NCI-H2196 (cell line): ENCODE results near the gene ARHGAP30.
"Not testable (repeated sequence)": the region's sequence is repeated elsewhere in the genome, so short reads cannot be mapped to it uniquely, and the experiment has no call there.

Experiments used
- DNase-seq: peaks from one replicate; lab custom pipeline; 2025; ENCODE audit not compliant: unreplicated experiment; lab: John Stamatoyannopoulos, UW

The ARHGAP30 gene

GRCh38 chr1:161069731-161070270, at the start of gene ARHGAP30:
Gene ARHGAP30 (minus strand): TSS chr1:161069891. CDS start chr1:161069624, 267 bp downstream.
- no peak for DNase-seq

- DNase-seq: peak; percentile 84
These were observed 48.3 kb upstream of the ARHGAP30 start, which contains the start of the genes NIT1 and PFDN2 for GRCh38 chr1:161117759-161118581. Gene NIT1 (plus strand): TSS chr1:161118105. CDS start chr1:161118177, 72 bp downstream. Gene PFDN2 (minus strand): TSS chr1:161118037. CDS start chr1:161118026, 11 bp downstream.

GRCh38 chr1:161115961-161116360, 46.3 kb upstream of the ARHGAP30 start:
- not testable (repeated sequence) for DNase-seq

- peak; percentile 32 for DNase-seq
These were observed 45.5 kb upstream of the ARHGAP30 start for GRCh38 chr1:161115132-161115711.

GRCh38 chr1:161114556-161114955, 44.9 kb upstream of the ARHGAP30 start:
- DNase-seq: no peak

- no peak for DNase-seq
These were observed 44.2 kb upstream of the ARHGAP30 start for GRCh38 chr1:161113915-161114314.

- no peak for DNase-seq
These were observed 41.8 kb upstream of the ARHGAP30 start for GRCh38 chr1:161111527-161111926.

- DNase-seq: no peak
These were observed 41.4 kb upstream of the ARHGAP30 start for GRCh38 chr1:161111117-161111516.

GRCh38 chr1:161106431-161106830, 36.7 kb upstream of the ARHGAP30 start:
- DNase-seq: no peak

- DNase-seq: no peak
These were observed 30.9 kb upstream of the ARHGAP30 start for GRCh38 chr1:161100556-161100955.

GRCh38 chr1:161099090-161099802, 29.6 kb upstream of the ARHGAP30 start:
- no peak for DNase-seq

GRCh38 chr1:161098210-161099068, 28.7 kb upstream of the ARHGAP30 start, which contains the start of gene KLHDC9:
Gene KLHDC9 (plus strand): TSS chr1:161098361. CDS start chr1:161098536, 175 bp downstream.
- DNase-seq: peak; percentile 86

GRCh38 chr1:161096530-161096929, 26.8 kb upstream of the ARHGAP30 start:
- DNase-seq: no peak

GRCh38 chr1:161096015-161096414, 26.3 kb upstream of the ARHGAP30 start:
- no peak for DNase-seq

GRCh38 chr1:161095230-161095629, 25.5 kb upstream of the ARHGAP30 start:
- DNase-seq: no peak

- DNase-seq: no peak
These were observed 24.8 kb upstream of the ARHGAP30 start for GRCh38 chr1:161094481-161094880.

- DNase-seq: no peak
These were observed 22.9 kb upstream of the ARHGAP30 start for GRCh38 chr1:161092621-161093028.

- no peak for DNase-seq
These were observed 22.3 kb upstream of the ARHGAP30 start for GRCh38 chr1:161091796-161092507.

GRCh38 chr1:161091093-161091492, 21.4 kb upstream of the ARHGAP30 start:
- no peak for DNase-seq

GRCh38 chr1:161090617-161091016, 20.9 kb upstream of the ARHGAP30 start:
- DNase-seq: no peak
